K562 (cell line): ENCODE measurements around the gene SLC2A4RG. TPM values are rescaled to one million over a fixed set of nuclear protein-coding genes. Genes with fewer than 3 reads are reported as not detected.

Experiments
- EWSR1 ChIP-seq: fragments of 450-650 bp; IDR thresholded peaks from 2 replicates; pipeline ENCODE4 v1.6.1; 2018; ENCODE audit warnings: borderline replicate concordance, mild to moderate bottlenecking, low read depth, moderate library complexity; ENCODE audit not compliant: partially characterized antibody
- polyA plus RNA-seq, 8 experiments: library from polyadenylated mRNA; depleted of rRNA in 4 of 8; stranded (reverse) in 5 of 8; unstranded in 3 of 8; fragments of >200 nt; fragmentation: Nextera tagmentation in 2 of 8; fragmentation: Illumina TruSeq in 1 of 8; extraction: Ambion mirVana in 2 of 8; extraction: Trizol in 1 of 8; gene quantifications; 2 replicates each; pipeline versions ENCODE4 v1.2.1 to v1.2.3, GENCODE V29; 2011 to 2014; ENCODE audit warnings: inconsistent platforms in 1 of 8, missing spikeins in 1 of 8
- total RNA-seq, 7 experiments: library from RNA; depleted of rRNA in 6 of 7; stranded (reverse); fragments of >200 nt in 6 of 7; fragmentation: Illumina TruSeq in 2 of 7; extraction: Trizol in 2 of 7; gene quantifications; 2 replicates each; pipeline versions ENCODE4 v1.2.1 to v1.2.3, GENCODE V29; 2011 to 2021; ENCODE audit warnings: low replicate concordance in 1 of 7
- TF ChIP-seq, protein P1 (sequence below), 2 experiments: fragments of 450-650 bp; IDR thresholded peaks; 2 replicates each; pipeline ENCODE4 v1.6.1; 2016; ENCODE audit warnings: mild to moderate bottlenecking in 2 of 2, borderline replicate concordance in 1 of 2, low read depth in 1 of 2, moderate library complexity in 1 of 2

The SLC2A4RG gene
- total and polyA plus RNA-seq, 9 of the 15 experiments (the other 6 are each of a cell fraction or from before 2014, with no cell fraction given) = 0.34 to 97.3 (median 26.5) TPM

DNA sequence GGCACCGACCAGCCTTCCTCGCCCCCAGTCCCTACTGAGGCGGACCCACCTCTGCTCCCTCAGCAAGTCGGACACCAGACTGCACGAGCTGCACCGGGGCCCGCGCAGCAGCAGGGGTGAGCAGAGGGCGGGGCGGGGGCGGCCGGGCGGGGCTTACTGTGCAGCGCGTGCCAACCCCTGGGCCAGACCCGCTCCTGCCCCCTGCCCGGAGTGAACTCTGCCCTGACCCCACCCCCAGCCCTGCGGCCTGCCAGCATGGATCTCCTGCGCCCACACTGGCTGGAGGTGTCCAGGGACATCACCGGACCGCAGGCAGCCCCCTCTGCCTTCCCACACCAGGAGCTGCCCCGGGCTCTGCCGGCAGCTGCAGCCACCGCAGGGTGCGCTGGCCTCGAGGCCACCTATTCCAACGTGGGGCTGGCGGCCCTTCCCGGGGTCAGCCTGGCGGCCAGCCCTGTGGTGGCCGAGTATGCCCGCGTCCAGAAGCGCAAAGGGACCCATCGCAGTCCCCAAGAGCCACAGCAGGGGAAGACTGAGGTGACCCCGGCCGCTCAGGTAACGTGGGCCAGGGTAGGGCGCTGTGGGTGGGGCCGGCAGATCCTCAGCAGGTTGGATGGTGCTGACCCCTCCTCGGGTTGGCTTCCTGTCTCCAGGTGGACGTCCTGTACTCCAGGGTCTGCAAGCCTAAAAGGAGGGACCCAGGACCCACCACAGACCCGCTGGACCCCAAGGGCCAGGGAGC lies 1.5 kb upstream of the SLC2A4RG start (continued):
- TF ChIP-seq, protein P1, sequence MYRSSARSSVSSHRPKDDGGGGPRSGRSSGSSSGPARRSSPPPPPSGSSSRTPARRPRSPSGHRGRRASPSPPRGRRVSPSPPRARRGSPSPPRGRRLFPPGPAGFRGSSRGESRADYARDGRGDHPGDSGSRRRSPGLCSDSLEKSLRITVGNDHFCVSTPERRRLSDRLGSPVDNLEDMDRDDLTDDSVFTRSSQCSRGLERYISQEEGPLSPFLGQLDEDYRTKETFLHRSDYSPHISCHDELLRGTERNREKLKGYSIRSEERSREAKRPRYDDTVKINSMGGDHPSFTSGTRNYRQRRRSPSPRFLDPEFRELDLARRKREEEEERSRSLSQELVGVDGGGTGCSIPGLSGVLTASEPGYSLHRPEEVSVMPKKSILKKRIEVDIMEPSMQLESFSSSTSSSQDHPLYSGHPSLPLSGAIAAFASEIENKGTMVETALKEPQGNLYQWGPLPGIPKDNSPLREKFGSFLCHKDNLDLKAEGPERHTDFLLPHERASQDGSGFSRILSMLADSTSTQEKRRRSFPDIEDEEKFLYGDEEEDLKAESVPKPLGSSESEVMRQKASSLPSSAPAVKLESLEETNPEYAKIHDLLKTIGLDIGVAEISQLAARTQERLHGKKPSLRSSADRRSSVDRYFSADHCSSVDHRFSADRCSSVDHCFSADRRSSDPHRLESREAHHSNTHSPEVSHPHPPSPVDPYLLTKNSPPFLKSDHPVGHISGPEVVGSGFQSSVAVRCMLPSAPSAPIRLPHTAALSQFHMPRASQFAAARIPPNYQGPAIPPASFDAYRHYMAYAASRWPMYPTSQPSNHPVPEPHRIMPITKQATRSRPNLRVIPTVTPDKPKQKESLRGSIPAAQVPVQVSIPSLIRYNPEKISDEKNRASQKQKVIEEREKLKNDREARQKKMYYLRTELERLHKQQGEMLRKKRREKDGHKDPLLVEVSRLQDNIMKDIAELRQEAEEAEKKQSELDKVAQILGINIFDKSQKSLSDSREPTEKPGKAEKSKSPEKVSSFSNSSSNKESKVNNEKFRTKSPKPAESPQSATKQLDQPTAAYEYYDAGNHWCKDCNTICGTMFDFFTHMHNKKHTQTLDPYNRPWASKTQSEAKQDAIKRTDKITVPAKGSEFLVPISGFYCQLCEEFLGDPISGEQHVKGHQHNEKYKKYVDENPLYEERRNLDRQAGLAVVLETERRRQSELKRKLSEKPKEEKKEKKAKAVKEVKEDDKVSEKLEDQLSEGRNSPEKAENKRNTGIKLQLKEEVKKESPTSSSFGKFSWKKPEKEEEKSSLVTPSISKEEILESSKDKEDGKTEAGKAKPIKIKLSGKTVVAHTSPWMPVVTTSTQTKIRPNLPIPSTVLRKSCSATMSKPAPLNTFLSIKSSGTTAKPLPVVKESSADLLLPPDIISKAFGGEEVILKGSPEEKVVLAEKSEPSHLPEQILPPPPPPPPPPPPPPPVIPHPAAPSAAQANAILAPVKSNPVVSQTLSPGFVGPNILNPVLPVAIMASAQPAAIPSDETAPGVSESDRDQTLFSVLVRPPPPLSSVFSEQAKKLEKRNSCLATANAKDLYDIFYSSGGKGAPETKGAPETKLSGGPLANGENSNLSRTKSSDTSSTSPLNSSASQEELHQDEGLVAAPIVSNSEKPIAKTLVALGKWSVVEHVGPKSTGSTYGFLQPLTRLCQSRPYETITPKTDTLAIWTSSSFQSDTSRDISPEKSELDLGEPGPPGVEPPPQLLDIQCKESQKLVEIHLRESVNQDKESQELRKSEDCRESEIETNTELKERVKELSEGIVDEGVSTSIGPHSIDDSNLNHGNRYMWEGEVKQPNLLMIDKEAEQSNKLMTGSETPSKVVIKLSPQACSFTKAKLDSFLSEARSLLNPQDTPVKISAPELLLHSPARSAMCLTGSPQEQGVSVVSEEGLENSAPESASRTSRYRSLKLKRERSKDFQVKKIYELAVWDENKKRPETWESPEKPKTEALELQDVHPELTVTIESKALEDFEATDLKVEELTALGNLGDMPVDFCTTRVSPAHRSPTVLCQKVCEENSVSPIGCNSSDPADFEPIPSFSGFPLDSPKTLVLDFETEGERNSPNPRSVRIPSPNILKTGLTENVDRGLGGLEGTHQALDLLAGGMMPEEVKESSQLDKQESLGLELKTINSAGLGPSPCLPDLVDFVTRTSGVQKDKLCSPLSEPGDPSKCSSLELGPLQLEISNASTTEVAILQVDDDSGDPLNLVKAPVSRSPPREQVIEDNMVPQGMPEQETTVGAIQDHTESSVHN (IDR thresholded peaks at IDR 0.05; ENCODE audit: borderline replicate concordance in 1 of 2, low read depth in 1 of 2) = no peak
- TF ChIP-seq EWSR1 = no peak
- TF ChIP-seq, all 486 proteins: peak for 0
